ENCODE measurements around the gene IL27RA.

DNA sequence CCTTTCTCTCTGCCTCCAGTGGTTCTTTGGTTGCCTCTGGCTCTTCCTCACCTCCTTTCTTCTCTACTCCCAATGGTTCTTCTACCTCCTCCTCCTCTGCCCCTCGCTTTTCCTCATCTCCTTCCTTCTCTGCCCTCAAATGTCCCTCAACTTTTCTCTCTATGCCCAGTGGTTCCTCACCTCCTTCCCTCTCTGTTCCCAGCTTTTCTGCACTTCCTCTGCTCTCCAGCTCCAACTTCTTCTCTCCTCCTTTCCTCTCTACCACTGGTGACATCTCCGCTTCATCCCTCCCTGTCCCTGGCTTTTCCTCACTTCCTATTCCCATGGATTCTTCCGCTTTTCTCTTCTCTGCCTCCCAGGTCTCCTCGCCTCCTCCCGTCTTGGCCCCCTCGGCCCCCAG lies 22.5 kb downstream of the IL27RA start:
- TF ChIP-seq, protein P1, sequence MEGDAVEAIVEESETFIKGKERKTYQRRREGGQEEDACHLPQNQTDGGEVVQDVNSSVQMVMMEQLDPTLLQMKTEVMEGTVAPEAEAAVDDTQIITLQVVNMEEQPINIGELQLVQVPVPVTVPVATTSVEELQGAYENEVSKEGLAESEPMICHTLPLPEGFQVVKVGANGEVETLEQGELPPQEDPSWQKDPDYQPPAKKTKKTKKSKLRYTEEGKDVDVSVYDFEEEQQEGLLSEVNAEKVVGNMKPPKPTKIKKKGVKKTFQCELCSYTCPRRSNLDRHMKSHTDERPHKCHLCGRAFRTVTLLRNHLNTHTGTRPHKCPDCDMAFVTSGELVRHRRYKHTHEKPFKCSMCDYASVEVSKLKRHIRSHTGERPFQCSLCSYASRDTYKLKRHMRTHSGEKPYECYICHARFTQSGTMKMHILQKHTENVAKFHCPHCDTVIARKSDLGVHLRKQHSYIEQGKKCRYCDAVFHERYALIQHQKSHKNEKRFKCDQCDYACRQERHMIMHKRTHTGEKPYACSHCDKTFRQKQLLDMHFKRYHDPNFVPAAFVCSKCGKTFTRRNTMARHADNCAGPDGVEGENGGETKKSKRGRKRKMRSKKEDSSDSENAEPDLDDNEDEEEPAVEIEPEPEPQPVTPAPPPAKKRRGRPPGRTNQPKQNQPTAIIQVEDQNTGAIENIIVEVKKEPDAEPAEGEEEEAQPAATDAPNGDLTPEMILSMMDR (IDR thresholded peaks at IDR 0.05), result no peak
- TF ChIP-seq POLR2A (IDR thresholded peaks at IDR 0.05), result no peak
